ENCODE results near the gene SNX19.
"Not testable (repeated sequence)": the region's sequence is repeated elsewhere in the genome, so short reads cannot be mapped to it uniquely, and the experiment has no call there.

The SNX19 gene

GRCh38 chr11:130872102-130872501 is 44.2 kb downstream of the SNX19 start:
- no peak for DNase-seq

GRCh38 chr11:130871616-130872015 is 44.7 kb downstream of the SNX19 start:
- no peak for DNase-seq

GRCh38 chr11:130868721-130869390 is 47.4 kb downstream of the SNX19 start:
- DNase-seq = no peak

GRCh38 chr11:130868086-130868710 is 48.1 kb downstream of the SNX19 start:
- DNase-seq = no peak

- DNase-seq = no peak
Measured at GRCh38 chr11:130866831-130867230, 49.4 kb downstream of the SNX19 start.

GRCh38 chr11:130865774-130866114 is 50.5 kb downstream of the SNX19 start:
- no peak for DNase-seq

GRCh38 chr11:130865091-130865773 is 51.0 kb downstream of the SNX19 start:
- no peak for DNase-seq

- DNase-seq = peak; percentile 86
Measured at GRCh38 chr11:130861902-130862860, 54.1 kb downstream of the SNX19 start.

- no peak for DNase-seq
Measured at GRCh38 chr11:130861283-130861682, 55.0 kb downstream of the SNX19 start.

- no peak for DNase-seq
Measured at GRCh38 chr11:130859886-130860285, 56.4 kb downstream of the SNX19 start.

GRCh38 chr11:130858215-130858614 is 58.1 kb downstream of the SNX19 start:
- no peak for DNase-seq

GRCh38 chr11:130855707-130856106 is 60.6 kb downstream of the SNX19 start:
- not testable (repeated sequence) for DNase-seq

GRCh38 chr11:130854483-130854882 is 61.8 kb downstream of the SNX19 start:
- no peak for DNase-seq

- no peak for DNase-seq
Measured at GRCh38 chr11:130852589-130852988, 63.7 kb downstream of the SNX19 start.

- no peak for DNase-seq
Measured at GRCh38 chr11:130850185-130850944, 65.9 kb downstream of the SNX19 start.

GRCh38 chr11:130849215-130849568 is 67.1 kb downstream of the SNX19 start:
- no peak for DNase-seq

GRCh38 chr11:130848361-130849214 is 67.7 kb downstream of the SNX19 start:
- DNase-seq = no peak

GRCh38 chr11:130847517-130847916 is 68.8 kb downstream of the SNX19 start:
- DNase-seq = no peak

- DNase-seq = no peak
Measured at GRCh38 chr11:130846606-130847005, 69.7 kb downstream of the SNX19 start.

GRCh38 chr11:130842001-130842400 is 74.3 kb downstream of the SNX19 start:
- no peak for DNase-seq

GRCh38 chr11:130840679-130841078 is 75.6 kb downstream of the SNX19 start:
- no peak for DNase-seq

All from activated CD4-positive, alpha-beta T cell treated with anti-CD3 and anti-CD28 coated beads, Interleukin-2, amount 50 U/mL, for 1 hour (primary cell).